HCT116 (cell line): ENCODE measurements around the gene EPHA4. TPM values are rescaled to one million over a fixed set of nuclear protein-coding genes. Genes with fewer than 3 reads are reported as not detected.

ENCODE experiments used
- ATAC-seq: fragments of 200-7000 bp; cut with Tn5 transposase; 2 replicates; pipeline ENCODE4 v1.9.1; 2020; ENCODE audit warnings: mild to moderate bottlenecking, moderate library complexity
- BruUV-seq: library from RNA; stranded (reverse); fragments of 400-500 nt; replicated peaks from 2 replicates; lab custom pipeline; 2021; lab: Mats Ljungman, UMichigan
- CTCF ChIA-PET: fragments of 300-600 bp; sonication (Branson Sonifier 250); formaldehyde crosslinking; loops from one replicate; lab custom pipeline; 2021; ENCODE audit warnings: antibody characterized with exemption; lab: Charles Lee
- POLR2A ChIA-PET: fragments of 300-600, 350-600 bp; sonication (Branson Sonifier 250); formaldehyde crosslinking; loops from one replicate; lab custom pipeline; 2021; ENCODE audit warnings: antibody characterized with exemption; lab: Charles Lee
- RAD21 ChIA-PET, 2 experiments: fragments of 300-600 bp; sonication (Branson Sonifier 250); formaldehyde crosslinking; loops; one replicate each; lab custom pipeline; 2023; ENCODE audit warnings: low total read pairs in 2 of 2; ENCODE audit not compliant: uncharacterized antibody in 2 of 2, unreplicated experiment in 2 of 2, low non-redundant PET in 1 of 2; lab: Charles Lee
- DNase-seq: peaks from one replicate; pipeline ENCODE4 v3.0.0-alpha.2; 2010; ENCODE audit warnings: low read depth, low spot score
- H2AFZ ChIP-seq: fragments of 200-600 bp; shearing (Covaris generic), sonication (generic); 2 replicates; pipeline ENCODE4 v1.6.1; 2017; ENCODE audit warnings: low read depth, mixed run types, mixed read lengths, antibody characterized with exemption, low read length; ENCODE audit not compliant: poor library complexity, severe bottlenecking
- H3K27ac ChIP-seq: 2 replicates; pipeline ENCODE4 v1.5.1; 2012; ENCODE audit warnings: low read depth, low read length
- H3K27me3 ChIP-seq: fragments of 200-600 bp; sonication (generic); 2 replicates; pipeline ENCODE4 v1.6.1; 2016; ENCODE audit warnings: mixed run types, low read length, mixed read lengths; ENCODE audit not compliant: insufficient read depth
- H3K36me3 ChIP-seq, 2 experiments: fragments of 200-500 bp in 1 of 2; fragments of 200-600 bp in 1 of 2; sonication (Bioruptor generic) in 1 of 2; sonication (generic) in 1 of 2; 2 replicates each; pipeline versions ENCODE4 v1.5.1 to v1.6.1; 2014 to 2016; ENCODE audit warnings: low read length in 2 of 2, inconsistent platforms in 1 of 2, mixed read lengths in 1 of 2, mixed run types in 1 of 2; ENCODE audit not compliant: insufficient read depth in 2 of 2, control insufficient read depth in 1 of 2
- H3K4me1 ChIP-seq, 2 experiments: fragments of 200-600 bp in 1 of 2; sonication (generic) in 1 of 2; 2 replicates each; pipeline versions ENCODE4 v1.5.1 to v1.6.1; 2012 to 2017; ENCODE audit warnings: low read length in 2 of 2, inconsistent platforms in 1 of 2, mild to moderate bottlenecking in 1 of 2, mixed read lengths in 1 of 2, mixed run types in 1 of 2, moderate library complexity in 1 of 2; ENCODE audit not compliant: insufficient read depth in 2 of 2, control insufficient read depth in 1 of 2
- H3K4me2 ChIP-seq: fragments of 200-600 bp; sonication (generic); 2 replicates; pipeline ENCODE4 v1.6.1; 2017; ENCODE audit warnings: mixed run types, low read length, mixed read lengths
- H3K4me3 ChIP-seq, 2 experiments: fragments of 200-600 bp in 1 of 2; sonication (generic) in 1 of 2; replicated peaks in 1 of 2; 2 replicates each; pipeline ENCODE4 v1.5.1; 2011 to 2016; ENCODE audit warnings: low read length in 2 of 2, control low read depth in 1 of 2, low read depth in 1 of 2, mild to moderate bottlenecking in 1 of 2, mixed read lengths in 1 of 2, mixed run types in 1 of 2
- H3K79me2 ChIP-seq: fragments of 200-600 bp; sonication (generic); 2 replicates; pipeline ENCODE4 v1.6.1; 2017; ENCODE audit warnings: mild to moderate bottlenecking, mixed run types, low read length, moderate library complexity, mixed read lengths; ENCODE audit not compliant: insufficient read depth
- H3K9ac ChIP-seq: fragments of 200-600 bp; sonication (generic); 2 replicates; pipeline ENCODE4 v1.6.1; 2016; ENCODE audit warnings: low read length, mixed read lengths
- H3K9me2 ChIP-seq: fragments of 200-600 bp; sonication (generic), shearing (Covaris generic); 2 replicates; pipeline ENCODE4 v1.6.1; 2017; ENCODE audit warnings: mixed run types, mild to moderate bottlenecking, moderate library complexity; ENCODE audit not compliant: insufficient read depth
- H3K9me3 ChIP-seq, 2 experiments: fragments of 200-500 bp in 1 of 2; fragments of 200-600 bp in 1 of 2; sonication (Bioruptor generic) in 1 of 2; sonication (generic) in 1 of 2; 2 replicates each; pipeline ENCODE4 v1.6.1; 2014 to 2017; ENCODE audit warnings: low read length in 2 of 2, mixed read lengths in 2 of 2, inconsistent platforms in 1 of 2, low read depth in 1 of 2, mild to moderate bottlenecking in 1 of 2, mixed run types in 1 of 2, moderate library complexity in 1 of 2; ENCODE audit not compliant: control insufficient read depth in 1 of 2, insufficient read depth in 1 of 2
- H4K20me1 ChIP-seq: fragments of 200-600 bp; sonication (generic), shearing (Covaris generic); 2 replicates; pipeline ENCODE4 v1.6.1; 2017; ENCODE audit warnings: mixed run types, mild to moderate bottlenecking, moderate library complexity; ENCODE audit not compliant: insufficient read depth
- CBX3 ChIP-seq: IDR thresholded peaks from 2 replicates; pipeline ENCODE4 v1.6.1; 2012; ENCODE audit warnings: low read depth
- CEBPB ChIP-seq: IDR thresholded peaks from 2 replicates; pipeline ENCODE4 v1.6.1; 2012; ENCODE audit warnings: low read depth
- ELF1 ChIP-seq: IDR thresholded peaks from 2 replicates; pipeline ENCODE4 v1.6.1; 2012; ENCODE audit warnings: low read depth, borderline replicate concordance
- EZH2 ChIP-seq: fragments of 200-600 bp; sonication (generic); IDR thresholded peaks from 2 replicates; pipeline ENCODE4 v1.6.1; 2017; ENCODE audit warnings: antibody characterized with exemption, mixed run types
- EZH2phosphoT487 ChIP-seq: fragments of 200-600 bp; IDR thresholded peaks from 2 replicates; pipeline ENCODE4 v1.6.1; 2018; ENCODE audit warnings: antibody characterized with exemption, borderline replicate concordance
- FOSL1 ChIP-seq: IDR thresholded peaks from 2 replicates; pipeline ENCODE4 v1.6.1; 2012; ENCODE audit warnings: low read depth
- POLR2A ChIP-seq: IDR thresholded peaks from 2 replicates; pipeline ENCODE4 v1.7.0; 2011; ENCODE audit warnings: borderline replicate concordance; ENCODE audit not compliant: insufficient read depth, insufficient read length; ENCODE audit errors: extremely low read depth
- POLR2AphosphoS5 ChIP-seq: IDR thresholded peaks from 2 replicates; pipeline ENCODE4 v1.6.1; 2011; ENCODE audit warnings: mild to moderate bottlenecking, low read depth, low read length, moderate library complexity
- RAD21 ChIP-seq: IDR thresholded peaks from 2 replicates; pipeline ENCODE4 v1.6.1; 2012; ENCODE audit warnings: low read depth, mild to moderate bottlenecking
- SIN3A ChIP-seq: IDR thresholded peaks from 2 replicates; pipeline ENCODE4 v1.6.1; 2012; ENCODE audit warnings: low read depth
- SP1 ChIP-seq: IDR thresholded peaks from 2 replicates; pipeline ENCODE4 v1.6.1; 2012; ENCODE audit warnings: low read depth
- SRF ChIP-seq: IDR thresholded peaks from 2 replicates; pipeline ENCODE4 v1.6.1; 2012; ENCODE audit warnings: low read depth
- TCF7L2 ChIP-seq: IDR thresholded peaks from 2 replicates; pipeline ENCODE4 v1.7.0; 2011; ENCODE audit warnings: borderline replicate concordance, inconsistent platforms; ENCODE audit not compliant: insufficient read depth, insufficient read length; ENCODE audit errors: extremely low read depth
- YY1 ChIP-seq: IDR thresholded peaks from 2 replicates; pipeline ENCODE4 v1.6.1; 2011; ENCODE audit warnings: low read length, low read depth, moderate library complexity, mild to moderate bottlenecking; ENCODE audit not compliant: insufficient replicate concordance; ENCODE audit errors: extremely low read depth
- ZFX ChIP-seq: fragments of 450-650 bp; IDR thresholded peaks from 2 replicates; pipeline ENCODE4 v1.6.1; 2017
- ZNF274 ChIP-seq: fragments of 200-500 bp; sonication (Bioruptor generic); IDR thresholded peaks from 2 replicates; pipeline ENCODE4 v1.6.1; 2014; ENCODE audit warnings: mild to moderate bottlenecking, low read depth, low read length, inconsistent platforms
- intact Hi-C: fragments of 100-400 bp; cut with micrococcal nuclease; formaldehyde crosslinking; loops from 2 replicates; pipeline ENCODE4 v1.10.0; 2022
- total RNA-seq: library from RNA; stranded (reverse); gene quantifications from one replicate; pipeline ENCODE4 v1.2.1, GENCODE V29; 2021; ENCODE audit not compliant: unreplicated experiment
- TF ChIP-seq, protein P1 (sequence below), 3 experiments: fragments of 200-600 bp in 1 of 3; sonication (generic) in 1 of 3; IDR thresholded peaks in 2 of 3; conservative IDR thresholded peaks in 1 of 3; 2 replicates each; pipeline ENCODE4 v1.5.1; 2012 to 2017; ENCODE audit warnings: low read depth in 2 of 3, low read length in 2 of 3, antibody characterized with exemption in 1 of 3, borderline replicate concordance in 1 of 3, control low read depth in 1 of 3, mild to moderate bottlenecking in 1 of 3, mixed read lengths in 1 of 3, mixed run types in 1 of 3, moderate library complexity in 1 of 3; ENCODE audit not compliant: insufficient read depth in 1 of 3
- TF ChIP-seq, protein P2 (sequence below): IDR thresholded peaks from 2 replicates; pipeline ENCODE4 v1.6.1; 2012
- TF ChIP-seq, protein P3 (sequence below): IDR thresholded peaks from 2 replicates; pipeline ENCODE4 v1.6.1; 2011; ENCODE audit warnings: mild to moderate bottlenecking, low read length, moderate library complexity; ENCODE audit not compliant: insufficient replicate concordance; ENCODE audit errors: extremely low read depth

Gene EPHA4
- total RNA-seq, 1 experiment from 2014 or later, result 3.5 TPM

DNA sequence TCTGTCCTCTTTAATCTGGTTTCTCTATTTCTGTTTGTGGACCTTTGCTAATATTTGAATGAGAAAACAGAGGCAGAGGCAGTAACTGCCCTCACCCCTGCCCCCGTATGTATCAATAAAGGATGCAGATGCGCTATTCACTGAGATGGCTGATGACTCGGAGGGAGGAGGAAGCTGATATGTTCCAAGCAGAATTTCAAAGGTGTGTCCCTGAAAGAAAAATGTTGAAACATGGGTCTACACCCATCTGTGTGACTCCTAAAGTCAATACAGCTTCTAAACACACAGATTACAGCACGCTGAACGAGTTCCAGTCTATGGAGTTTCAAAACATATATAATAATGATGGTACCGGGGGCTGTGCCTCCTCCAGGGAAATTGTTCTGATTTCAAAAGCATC lies 38.8 kb downstream of the EPHA4 start:
- no peaks in the 10 kb centered on the region for H4K20me1 ChIP-seq
- H3K4me3 ChIP-seq, result no peak overlapping the region
- no peak for ATAC-seq
- no peak overlapping the region for H3K27ac ChIP-seq
- peaks cover 8% of the 10 kb centered on the region; the same call in 1 of the 2 replicates for H3K27me3 ChIP-seq
- H2AFZ ChIP-seq, result no peak overlapping the region
- no peaks in the 10 kb centered on the region; a peak in 1 of 4 replicates for H3K4me1 ChIP-seq
- no peak for DNase-seq
- no peak overlapping the region for H3K9ac ChIP-seq
- POLR2A ChIA-PET, result interaction anchor here (0.7 kb wide), 1 partner anchor 30 kb away, joined by 3 read pairs; no protein-coding TSS in a partner anchor
- TF ChIP-seq CEBPB (no peak), ZNF274 (no peak), CBX3 (no peak), YY1 (no peak), SRF (no peak), POLR2A (no peak), ZFX (no peak), EZH2 (no peak), POLR2AphosphoS5 (no peak), SIN3A (no peak), TCF7L2 (no peak), ELF1 (no peak), RAD21 (no peak), SP1 (no peak), FOSL1 (no peak), EZH2phosphoT487 (no peak)
- TF ChIP-seq, protein P1, sequence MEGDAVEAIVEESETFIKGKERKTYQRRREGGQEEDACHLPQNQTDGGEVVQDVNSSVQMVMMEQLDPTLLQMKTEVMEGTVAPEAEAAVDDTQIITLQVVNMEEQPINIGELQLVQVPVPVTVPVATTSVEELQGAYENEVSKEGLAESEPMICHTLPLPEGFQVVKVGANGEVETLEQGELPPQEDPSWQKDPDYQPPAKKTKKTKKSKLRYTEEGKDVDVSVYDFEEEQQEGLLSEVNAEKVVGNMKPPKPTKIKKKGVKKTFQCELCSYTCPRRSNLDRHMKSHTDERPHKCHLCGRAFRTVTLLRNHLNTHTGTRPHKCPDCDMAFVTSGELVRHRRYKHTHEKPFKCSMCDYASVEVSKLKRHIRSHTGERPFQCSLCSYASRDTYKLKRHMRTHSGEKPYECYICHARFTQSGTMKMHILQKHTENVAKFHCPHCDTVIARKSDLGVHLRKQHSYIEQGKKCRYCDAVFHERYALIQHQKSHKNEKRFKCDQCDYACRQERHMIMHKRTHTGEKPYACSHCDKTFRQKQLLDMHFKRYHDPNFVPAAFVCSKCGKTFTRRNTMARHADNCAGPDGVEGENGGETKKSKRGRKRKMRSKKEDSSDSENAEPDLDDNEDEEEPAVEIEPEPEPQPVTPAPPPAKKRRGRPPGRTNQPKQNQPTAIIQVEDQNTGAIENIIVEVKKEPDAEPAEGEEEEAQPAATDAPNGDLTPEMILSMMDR (IDR thresholded peaks at IDR 0.05 in 2 of 3, conservative IDR thresholded peaks at IDR 0.05 in 1 of 3; ENCODE audit: borderline replicate concordance in 1 of 3, insufficient read depth in 1 of 3, low read depth in 2 of 3, low read length in 2 of 3), result no peak
- TF ChIP-seq, protein P2, sequence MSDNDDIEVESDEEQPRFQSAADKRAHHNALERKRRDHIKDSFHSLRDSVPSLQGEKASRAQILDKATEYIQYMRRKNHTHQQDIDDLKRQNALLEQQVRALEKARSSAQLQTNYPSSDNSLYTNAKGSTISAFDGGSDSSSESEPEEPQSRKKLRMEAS, result no peak
- TF ChIP-seq, protein P3, sequence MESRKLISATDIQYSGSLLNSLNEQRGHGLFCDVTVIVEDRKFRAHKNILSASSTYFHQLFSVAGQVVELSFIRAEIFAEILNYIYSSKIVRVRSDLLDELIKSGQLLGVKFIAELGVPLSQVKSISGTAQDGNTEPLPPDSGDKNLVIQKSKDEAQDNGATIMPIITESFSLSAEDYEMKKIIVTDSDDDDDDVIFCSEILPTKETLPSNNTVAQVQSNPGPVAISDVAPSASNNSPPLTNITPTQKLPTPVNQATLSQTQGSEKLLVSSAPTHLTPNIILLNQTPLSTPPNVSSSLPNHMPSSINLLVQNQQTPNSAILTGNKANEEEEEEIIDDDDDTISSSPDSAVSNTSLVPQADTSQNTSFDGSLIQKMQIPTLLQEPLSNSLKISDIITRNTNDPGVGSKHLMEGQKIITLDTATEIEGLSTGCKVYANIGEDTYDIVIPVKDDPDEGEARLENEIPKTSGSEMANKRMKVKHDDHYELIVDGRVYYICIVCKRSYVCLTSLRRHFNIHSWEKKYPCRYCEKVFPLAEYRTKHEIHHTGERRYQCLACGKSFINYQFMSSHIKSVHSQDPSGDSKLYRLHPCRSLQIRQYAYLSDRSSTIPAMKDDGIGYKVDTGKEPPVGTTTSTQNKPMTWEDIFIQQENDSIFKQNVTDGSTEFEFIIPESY, result no peak
- intact Hi-C loops, result no loop called here
- CTCF ChIA-PET, result no interaction called here
- RAD21 ChIA-PET, result no interaction called here
- H3K9me2 ChIP-seq, result no peaks in the 10 kb centered on the region
- H3K9me3 ChIP-seq, result no peaks in the 10 kb centered on the region
- H3K4me2 ChIP-seq, result no peak overlapping the region
- no peaks in the 10 kb centered on the region for H3K36me3 ChIP-seq
- H3K79me2 ChIP-seq, result no peaks in the 10 kb centered on the region
- BruUV-seq, result no TSS peak
